SK-N-SH (cell line): ENCODE results near the gene GNB1L.

Source experiments
- CTCF ChIP-seq: fragments of 200-600 bp; sonication (generic); IDR thresholded peaks from 2 replicates; pipeline ENCODE4 v1.6.1; 2017; ENCODE audit warnings: antibody characterized with exemption, mild to moderate bottlenecking, moderate library complexity
- EZH2phosphoT487 ChIP-seq: fragments of 200-600 bp; sonication (generic); IDR thresholded peaks from 2 replicates; pipeline ENCODE4 v1.6.1; 2017; ENCODE audit warnings: low read depth, mixed run types, mild to moderate bottlenecking, antibody characterized with exemption, moderate library complexity, borderline replicate concordance
- POLR2AphosphoS5 ChIP-seq: IDR thresholded peaks from 2 replicates; pipeline ENCODE4 v1.6.1; 2012; ENCODE audit warnings: low read depth, low read length
- RFX5 ChIP-seq: IDR thresholded peaks from 2 replicates; pipeline ENCODE4 v1.6.1; 2012; ENCODE audit warnings: mild to moderate bottlenecking, improper control_type of control experiment, low read length

DNA sequence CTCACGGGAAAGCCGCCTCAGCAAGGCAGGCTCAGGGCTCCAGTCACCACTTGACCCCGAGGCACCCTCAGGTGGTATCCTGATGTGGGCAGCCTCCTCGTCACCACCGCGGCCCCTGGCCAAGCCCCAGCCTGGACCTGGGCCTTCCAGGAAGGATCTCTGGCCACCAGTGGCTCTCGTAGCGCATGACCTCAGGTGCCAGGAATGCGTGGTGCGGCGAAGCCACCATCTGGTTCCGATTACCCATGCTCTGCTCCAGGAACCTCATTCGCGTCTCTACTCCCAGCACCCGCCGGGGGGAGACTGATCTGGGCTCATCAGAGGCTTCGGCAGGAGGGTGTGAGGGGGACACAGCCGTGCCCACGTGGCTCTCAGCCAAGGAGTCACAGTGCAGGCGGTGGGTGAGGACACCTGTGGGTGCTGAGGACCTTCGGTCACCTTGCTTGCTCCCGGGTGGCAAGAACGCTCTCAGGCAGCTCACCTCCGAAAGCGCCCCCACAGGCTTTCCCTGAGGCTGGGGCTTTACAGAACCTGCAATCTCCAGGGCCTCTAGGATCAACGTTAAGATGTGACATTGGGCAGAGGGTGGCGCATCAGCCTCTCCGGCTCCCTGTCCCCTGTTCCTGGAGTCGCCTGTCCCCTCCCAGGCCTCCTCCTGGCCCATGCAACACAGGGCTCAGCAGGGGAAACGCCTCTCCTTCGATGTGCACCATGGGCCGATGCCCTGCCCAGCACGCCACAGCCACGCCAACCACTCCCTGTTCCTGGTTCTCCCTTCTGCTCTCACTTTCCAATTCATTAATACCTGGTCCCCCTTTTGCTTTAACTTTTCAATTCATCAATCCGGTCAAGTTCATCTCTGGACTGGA, 55.1 kb downstream of the GNB1L start:
- TF ChIP-seq RFX5 (no peak), CTCF (peak; percentile 30), EZH2phosphoT487 (no peak), POLR2AphosphoS5 (peak; percentile 79)
